Thymus (tissue), 11 donors: ENCODE data around the gene AVEN. TPM values are rescaled to one million over a fixed set of nuclear protein-coding genes. Genes with fewer than 3 reads are reported as not detected.

ENCODE experiments used
- DNase-seq, 9 donors: peaks; one replicate each; pipeline ENCODE4 v3.0.0-alpha.2; 2013; ENCODE audit warnings: low spot score in 9 of 9, low read depth in 6 of 9, missing footprints in 1 of 9
- H3K27ac ChIP-seq, 2 donors: one replicate each; pipeline ENCODE4 v1.5.1; 2013; ENCODE audit warnings: control low read depth in 1 of 2, low read depth in 1 of 2, low read length in 1 of 2, mild to moderate bottlenecking in 1 of 2, moderate library complexity in 1 of 2
- H3K27me3 ChIP-seq, 2 donors: one replicate each; pipeline ENCODE4 v1.5.1; 2013; ENCODE audit warnings: low read length in 1 of 2; ENCODE audit not compliant: control insufficient read depth in 2 of 2, insufficient read depth in 1 of 2
- H3K36me3 ChIP-seq, 2 donors: one replicate each; pipeline ENCODE4 v1.5.1; 2013; ENCODE audit warnings: low read length in 1 of 2, mild to moderate bottlenecking in 1 of 2, moderate library complexity in 1 of 2; ENCODE audit not compliant: control insufficient read depth in 2 of 2, insufficient read depth in 2 of 2
- H3K4me1 ChIP-seq, 2 donors: one replicate each; pipeline ENCODE4 v1.5.1; 2013; ENCODE audit warnings: low read length in 2 of 2; ENCODE audit not compliant: control insufficient read depth in 2 of 2, insufficient read depth in 2 of 2
- H3K4me3 ChIP-seq, 2 donors: one replicate each; pipeline ENCODE4 v1.5.1; 2013; ENCODE audit warnings: low read length in 2 of 2, control low read depth in 1 of 2, mild to moderate bottlenecking in 1 of 2
- H3K9me3 ChIP-seq, 2 donors: one replicate each; pipeline ENCODE4 v1.5.1; 2013; ENCODE audit warnings: low read length in 1 of 2, mild to moderate bottlenecking in 1 of 2; ENCODE audit not compliant: control insufficient read depth in 2 of 2, insufficient read depth in 1 of 2
- WGBS: extraction: QIAGEN DNeasy Blood & Tissue Kit; methylation state at CpG from one replicate; pipeline ENCODE4 v1.1.7; 2013; 5-methylcytosine and 5-hydroxymethylcytosine counted together
- polyA plus RNA-seq: library from polyadenylated mRNA; stranded (reverse); fragments of 200-250 nt; gene quantifications from one replicate; pipeline ENCODE4 v1.2.3, GENCODE V29; 2013
- total RNA-seq: library from RNA; stranded (reverse); fragments of 120-200 nt; gene quantifications from one replicate; pipeline ENCODE4 v1.2.4, GENCODE V29; 2013
- donor health status: healthy.

Gene AVEN
- total and polyA plus RNA-seq, 2 donors = 10.9 to 14.2 TPM

DNA sequence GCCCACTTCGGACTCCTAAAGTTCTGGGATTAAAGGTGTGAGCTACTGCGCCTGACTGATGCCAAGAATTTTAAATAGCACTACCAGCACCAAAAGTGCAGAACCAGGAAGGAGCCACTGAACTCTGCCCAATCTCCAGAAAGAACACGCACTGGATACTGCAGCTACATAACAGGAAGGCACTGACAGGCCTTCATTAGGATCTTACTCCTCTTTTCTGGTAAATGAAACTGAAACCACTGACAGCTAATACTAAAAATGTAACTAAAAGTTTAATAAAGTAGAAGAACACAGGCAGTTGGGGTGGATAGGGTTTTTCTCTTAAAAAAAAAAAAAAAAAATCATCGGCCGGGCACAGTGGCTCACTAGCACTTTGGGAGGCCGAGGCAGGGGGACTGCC, 144.8 kb downstream of the AVEN start:
- Histone ChIP-seq H3K4me1 (no peaks in the 10 kb centered on the region), H3K36me3 (no peaks in the 10 kb centered on the region), H3K27me3 (no peaks in the 10 kb centered on the region), H3K9me3 (no peaks in the 10 kb centered on the region), H3K27ac (no peak overlapping the region), H3K4me3 (no peak overlapping the region)
- WGBS = 91% methylated on average over 6 of the region's 6 CpGs
- no peak for DNase-seq

DNA sequence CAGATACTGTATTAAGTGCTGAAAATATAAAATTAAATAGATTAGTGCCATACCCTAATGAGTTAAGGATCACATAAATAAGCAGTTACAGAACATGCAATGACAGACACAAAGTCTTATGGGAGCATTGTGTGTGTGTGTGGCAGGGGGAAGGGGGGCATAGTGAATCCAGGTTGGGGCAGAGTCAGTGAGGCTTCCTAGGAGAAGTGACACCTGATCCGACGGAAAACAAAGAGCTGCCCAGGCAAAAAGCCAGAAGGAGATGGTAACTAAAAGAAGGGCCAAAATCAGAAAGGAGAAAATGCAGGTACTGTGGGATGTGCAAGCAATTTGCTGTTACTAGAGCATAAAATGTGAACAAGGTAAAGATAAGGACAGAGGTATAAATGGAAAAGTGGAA, 150.8 kb downstream of the AVEN start:
- Histone ChIP-seq H3K9me3 (no peaks in the 10 kb centered on the region), H3K27me3 (no peaks in the 10 kb centered on the region), H3K27ac (no peak overlapping the region), H3K4me1 (no peaks in the 10 kb centered on the region), H3K36me3 (no peaks in the 10 kb centered on the region), H3K4me3 (no peak overlapping the region)
- peak in 1 of 9 donors; percentile 18 for DNase-seq
- 95% methylated on average over 2 of the region's 2 CpGs for WGBS

DNA sequence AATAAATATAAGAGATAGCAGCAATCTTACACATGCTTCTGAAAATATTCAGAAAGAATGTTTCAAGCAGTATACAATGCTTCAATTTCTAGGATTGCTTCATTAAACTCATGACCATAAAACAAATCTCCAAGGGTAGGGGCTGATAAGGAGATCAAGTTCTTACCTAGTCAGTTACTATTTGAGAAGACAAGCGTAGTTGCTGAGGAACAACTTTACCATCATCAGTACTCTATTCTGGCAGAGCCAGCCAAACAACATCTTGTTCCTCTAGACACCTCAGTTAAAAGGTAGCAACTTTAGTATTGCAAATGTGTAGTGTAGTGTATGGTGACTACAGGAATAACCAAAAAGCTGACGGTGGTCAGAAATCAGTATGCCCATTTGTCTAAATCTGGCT, 156.1 kb downstream of the AVEN start:
- no peaks in the 10 kb centered on the region for H3K9me3 ChIP-seq
- no peak overlapping the region for H3K4me3 ChIP-seq
- no peak for DNase-seq
- H3K4me1 ChIP-seq = no peaks in the 10 kb centered on the region
- no peaks in the 10 kb centered on the region for H3K27me3 ChIP-seq
- WGBS = 100% methylated on average over 2 of the region's 2 CpGs
- H3K36me3 ChIP-seq = no peaks in the 10 kb centered on the region
- no peak overlapping the region for H3K27ac ChIP-seq

DNA sequence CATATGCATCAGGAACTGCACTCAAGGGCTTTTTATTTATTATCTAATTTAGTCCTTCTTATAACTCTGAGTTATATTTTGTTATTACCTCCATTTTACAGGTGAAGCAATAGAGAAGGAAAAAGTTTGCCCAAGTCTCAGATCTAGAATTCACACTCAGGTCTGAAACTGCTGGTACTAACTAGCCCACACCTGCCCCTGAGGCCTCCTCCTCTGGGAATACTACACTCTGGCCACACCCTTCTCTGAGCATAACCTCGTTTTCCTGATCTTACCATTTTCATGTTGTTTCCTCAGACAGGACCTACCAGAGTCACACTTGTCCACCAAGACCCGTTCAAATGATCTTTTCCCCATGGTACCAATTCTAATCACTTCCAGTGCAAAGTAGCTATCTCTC, 164.8 kb downstream of the AVEN start:
- no peak for DNase-seq
- Histone ChIP-seq H3K4me1 (no peaks in the 10 kb centered on the region), H3K4me3 (no peak overlapping the region), H3K27me3 (no peaks in the 10 kb centered on the region), H3K36me3 (no peaks in the 10 kb centered on the region), H3K9me3 (no peaks in the 10 kb centered on the region), H3K27ac (no peak overlapping the region)
- 93% methylated on average over 2 of the region's 2 CpGs for WGBS

DNA sequence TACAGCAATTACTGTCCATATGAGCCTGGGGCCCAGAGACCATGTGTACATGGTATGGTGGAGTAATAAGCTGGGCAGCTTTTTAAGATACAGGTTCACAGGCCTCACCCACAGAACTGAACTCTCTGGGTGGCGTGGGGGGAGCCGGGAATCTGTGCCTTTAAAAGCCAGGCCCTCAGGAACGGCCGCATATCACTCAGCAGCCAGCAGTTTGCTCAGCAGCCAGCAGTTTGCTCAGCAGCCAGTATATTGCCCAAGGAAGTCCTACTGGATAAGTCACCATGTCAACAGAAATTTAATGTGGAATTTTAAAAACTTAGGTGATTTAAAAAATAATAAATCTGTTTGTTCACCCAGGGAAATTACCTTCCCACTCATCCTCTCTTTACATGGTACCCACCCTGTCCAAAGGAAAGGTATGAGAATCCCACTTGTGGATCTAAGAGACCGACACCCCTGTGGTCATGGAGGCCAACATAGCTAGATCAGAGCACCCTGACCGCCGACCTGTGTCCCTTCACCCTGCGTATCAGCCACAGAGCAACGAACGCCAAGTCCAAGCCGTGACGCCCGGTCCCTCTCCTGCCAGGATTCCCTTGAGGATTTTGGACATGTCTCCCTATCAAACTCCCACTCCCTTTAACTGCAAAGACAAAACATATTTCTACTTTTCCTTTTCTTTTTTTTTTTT, 166.4 kb downstream of the AVEN start:
- no peaks in the 10 kb centered on the region for H3K4me1 ChIP-seq
- no peak for DNase-seq
- H3K9me3 ChIP-seq = no peaks in the 10 kb centered on the region
- H3K4me3 ChIP-seq = no peak overlapping the region
- no peaks in the 10 kb centered on the region for H3K27me3 ChIP-seq
- 95% methylated on average over 13 of the region's 13 CpGs for WGBS
- H3K27ac ChIP-seq = no peak overlapping the region
- H3K36me3 ChIP-seq = no peaks in the 10 kb centered on the region

DNA sequence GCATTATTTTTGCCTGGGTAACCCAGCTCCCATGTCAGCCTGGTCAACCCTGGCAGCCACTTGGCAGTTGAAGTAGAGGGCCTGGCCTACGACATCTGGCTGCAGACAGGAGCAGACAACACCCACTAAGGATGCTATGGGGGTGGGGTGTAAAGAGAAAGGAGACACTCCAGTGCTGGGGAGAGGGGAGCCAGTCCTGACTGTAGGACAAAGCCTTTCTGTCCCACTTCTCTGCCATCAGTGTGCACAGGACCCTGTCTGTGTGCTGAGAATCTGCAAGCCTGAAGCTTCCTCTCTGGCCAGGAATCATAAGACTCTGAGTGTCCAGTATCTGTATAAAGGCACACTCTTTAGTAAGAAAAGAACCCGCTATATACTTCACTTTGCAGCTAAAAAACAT, 167.0 kb downstream of the AVEN start:
- H3K4me3 ChIP-seq = no peak overlapping the region
- no peaks in the 10 kb centered on the region for H3K27me3 ChIP-seq
- peaks cover 0 to 4% of the 10 kb centered on the region in 2 donors for H3K36me3 ChIP-seq
- H3K27ac ChIP-seq = no peak overlapping the region
- no peaks in the 10 kb centered on the region for H3K9me3 ChIP-seq
- WGBS = 96% methylated on average over 2 of the region's 2 CpGs
- no peak for DNase-seq
- no peaks in the 10 kb centered on the region for H3K4me1 ChIP-seq

DNA sequence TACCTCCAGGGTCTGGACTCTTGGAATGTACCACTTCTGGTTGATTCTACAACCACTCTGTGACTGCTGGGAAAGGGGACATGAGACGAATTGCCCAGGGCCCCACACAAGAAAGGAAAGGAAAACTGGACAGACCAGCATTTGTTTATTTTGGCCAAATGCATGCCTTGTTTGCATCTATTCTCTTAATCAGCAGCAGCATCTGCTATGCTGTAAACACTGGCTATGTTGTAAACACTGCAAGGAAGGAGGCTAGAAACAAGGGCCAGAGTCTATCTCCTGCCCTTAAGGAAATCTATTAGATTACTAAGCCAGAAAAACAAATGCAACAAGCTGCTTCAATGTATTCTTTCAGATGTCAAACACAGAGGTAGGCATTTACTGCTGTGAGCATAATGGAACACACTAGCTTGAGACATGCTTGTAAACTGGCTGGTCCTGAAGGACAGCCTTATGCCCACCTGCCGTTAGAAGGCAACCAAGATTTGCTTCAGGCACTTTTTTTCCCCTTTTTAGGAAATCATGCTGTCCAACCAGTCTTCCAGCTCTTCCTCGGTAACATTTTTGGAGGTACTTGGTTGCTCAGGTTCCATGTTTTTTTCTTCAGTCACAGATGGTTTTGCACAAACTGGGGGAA, 172.8 kb downstream of the AVEN start:
- 93% methylated on average over 3 of the region's 3 CpGs for WGBS
- H3K4me1 ChIP-seq = no peaks in the 10 kb centered on the region
- no peak for DNase-seq

DNA sequence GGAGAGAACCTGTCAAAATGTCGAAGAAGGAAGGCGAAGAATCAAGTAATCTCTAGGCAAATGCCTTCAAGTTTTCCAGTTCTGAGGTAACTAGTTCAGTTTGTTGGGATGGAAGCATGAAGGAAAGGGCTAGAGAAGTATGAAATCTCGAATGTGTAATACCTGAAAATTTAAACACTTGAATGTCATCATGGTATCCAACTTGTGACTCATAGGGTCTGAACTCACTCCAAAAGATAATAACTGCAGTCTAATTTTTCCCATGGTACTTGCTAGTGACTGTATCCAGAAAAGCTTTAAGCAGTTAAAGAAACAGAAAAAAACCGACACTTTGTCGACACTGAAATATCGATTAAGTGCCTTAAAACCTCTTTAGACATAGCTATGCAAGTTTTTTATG, 173.6 kb downstream of the AVEN start:
- no peaks in the 10 kb centered on the region for H3K4me1 ChIP-seq
- no peaks in the 10 kb centered on the region for H3K9me3 ChIP-seq
- H3K27me3 ChIP-seq = no peaks in the 10 kb centered on the region
- WGBS = 95% methylated on average over 6 of the region's 6 CpGs
- no peak for DNase-seq
- peaks cover 0 to 5% of the 10 kb centered on the region in 2 donors for H3K36me3 ChIP-seq
- no peak overlapping the region for H3K4me3 ChIP-seq
- no peak overlapping the region for H3K27ac ChIP-seq

More for the DNA sequence above, 172.8 kb downstream of the AVEN start:
- Histone ChIP-seq H3K27me3 (no peaks in the 10 kb centered on the region), H3K9me3 (no peaks in the 10 kb centered on the region), H3K27ac (no peak overlapping the region), H3K4me3 (no peak overlapping the region), H3K36me3 (peaks cover 0 to 5% of the 10 kb centered on the region in 2 donors)

DNA sequence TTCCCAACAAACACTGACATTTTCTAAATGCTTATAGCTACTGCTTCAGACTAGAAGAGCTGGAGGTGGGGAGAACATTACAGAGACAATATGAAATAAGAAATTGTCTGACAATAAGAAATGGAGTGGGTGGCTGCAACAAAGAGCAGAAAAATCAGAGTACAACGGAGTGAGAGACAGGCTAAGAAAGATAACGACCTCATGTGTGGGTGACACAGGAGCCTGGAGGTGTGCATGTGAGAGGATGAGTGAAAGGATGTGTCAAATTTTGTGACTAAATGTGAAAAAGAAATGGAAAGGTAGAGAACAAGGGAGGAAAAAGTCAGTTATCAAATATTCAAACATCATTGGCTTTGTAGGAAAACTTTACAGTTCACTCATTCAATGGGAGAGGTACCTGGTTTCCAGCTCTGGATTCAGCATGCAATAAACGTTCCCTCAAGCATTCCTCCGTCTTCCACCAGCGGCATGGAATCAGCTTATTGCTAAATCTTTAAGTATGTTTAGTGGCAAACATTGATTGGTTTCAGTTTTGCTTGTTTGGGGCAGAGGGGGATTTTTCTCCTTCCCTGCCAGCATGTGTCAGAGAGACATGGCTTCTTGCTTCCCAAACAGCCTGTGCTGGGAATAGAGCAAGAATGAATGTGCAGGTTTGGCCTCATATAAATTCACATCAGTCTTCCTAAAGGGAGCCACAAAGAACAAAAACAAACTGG, 174.5 kb downstream of the AVEN start:
- Histone ChIP-seq H3K27ac (no peak overlapping the region), H3K36me3 (peaks cover 0 to 5% of the 10 kb centered on the region in 2 donors), H3K27me3 (no peaks in the 10 kb centered on the region), H3K4me3 (no peak overlapping the region), H3K4me1 (no peaks in the 10 kb centered on the region), H3K9me3 (no peaks in the 10 kb centered on the region)
- WGBS = 94% methylated on average over 5 of the region's 5 CpGs
- DNase-seq = no peak
